Measurements from ENCODE around the gene NDE1.

- no peak for TF ChIP-seq CTCF (IDR thresholded peaks at IDR 0.05)
- no peak for TF ChIP-seq POLR2A (IDR thresholded peaks at IDR 0.05)
These were observed 26.5 kb downstream of the NDE1 start for GRCh38 chr16:15676506-15676905.
